ENCODE measurements around the gene KIF16B.
"Not testable (repeated sequence)": the region's sequence is repeated elsewhere in the genome, so short reads cannot be mapped to it uniquely, and the experiment has no call there.

The KIF16B gene, protein sequence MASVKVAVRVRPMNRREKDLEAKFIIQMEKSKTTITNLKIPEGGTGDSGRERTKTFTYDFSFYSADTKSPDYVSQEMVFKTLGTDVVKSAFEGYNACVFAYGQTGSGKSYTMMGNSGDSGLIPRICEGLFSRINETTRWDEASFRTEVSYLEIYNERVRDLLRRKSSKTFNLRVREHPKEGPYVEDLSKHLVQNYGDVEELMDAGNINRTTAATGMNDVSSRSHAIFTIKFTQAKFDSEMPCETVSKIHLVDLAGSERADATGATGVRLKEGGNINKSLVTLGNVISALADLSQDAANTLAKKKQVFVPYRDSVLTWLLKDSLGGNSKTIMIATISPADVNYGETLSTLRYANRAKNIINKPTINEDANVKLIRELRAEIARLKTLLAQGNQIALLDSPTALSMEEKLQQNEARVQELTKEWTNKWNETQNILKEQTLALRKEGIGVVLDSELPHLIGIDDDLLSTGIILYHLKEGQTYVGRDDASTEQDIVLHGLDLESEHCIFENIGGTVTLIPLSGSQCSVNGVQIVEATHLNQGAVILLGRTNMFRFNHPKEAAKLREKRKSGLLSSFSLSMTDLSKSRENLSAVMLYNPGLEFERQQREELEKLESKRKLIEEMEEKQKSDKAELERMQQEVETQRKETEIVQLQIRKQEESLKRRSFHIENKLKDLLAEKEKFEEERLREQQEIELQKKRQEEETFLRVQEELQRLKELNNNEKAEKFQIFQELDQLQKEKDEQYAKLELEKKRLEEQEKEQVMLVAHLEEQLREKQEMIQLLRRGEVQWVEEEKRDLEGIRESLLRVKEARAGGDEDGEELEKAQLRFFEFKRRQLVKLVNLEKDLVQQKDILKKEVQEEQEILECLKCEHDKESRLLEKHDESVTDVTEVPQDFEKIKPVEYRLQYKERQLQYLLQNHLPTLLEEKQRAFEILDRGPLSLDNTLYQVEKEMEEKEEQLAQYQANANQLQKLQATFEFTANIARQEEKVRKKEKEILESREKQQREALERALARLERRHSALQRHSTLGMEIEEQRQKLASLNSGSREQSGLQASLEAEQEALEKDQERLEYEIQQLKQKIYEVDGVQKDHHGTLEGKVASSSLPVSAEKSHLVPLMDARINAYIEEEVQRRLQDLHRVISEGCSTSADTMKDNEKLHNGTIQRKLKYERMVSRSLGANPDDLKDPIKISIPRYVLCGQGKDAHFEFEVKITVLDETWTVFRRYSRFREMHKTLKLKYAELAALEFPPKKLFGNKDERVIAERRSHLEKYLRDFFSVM (N-terminal part only)

GRCh38 chr20:16573001-16573965 is at the start of gene KIF16B:
Gene KIF16B, minus strand, starts transcription at chr20:16573448. Its CDS starts 173 bp downstream, at chr20:16573275.
- FAIRE-seq = no peak

DNA sequence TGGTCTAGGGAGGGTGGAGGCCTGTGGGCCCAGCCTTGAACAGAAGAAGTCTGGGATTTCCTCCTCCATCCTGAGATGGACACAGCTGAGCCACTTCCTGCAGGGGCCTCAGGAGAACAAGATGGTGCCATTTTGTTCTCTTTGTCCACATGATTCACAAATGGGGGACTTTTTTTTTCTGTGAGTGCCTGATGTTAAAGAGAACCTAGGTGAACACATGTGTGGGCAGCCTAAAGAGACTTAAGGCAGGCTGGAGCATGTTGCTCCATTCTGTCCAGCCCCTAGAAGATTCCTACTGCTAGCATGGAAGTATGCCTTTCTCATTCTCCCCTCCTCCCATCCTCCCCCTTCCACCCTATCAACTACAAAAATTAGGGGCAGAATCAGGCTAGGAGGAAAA is 49.3 kb upstream of the KIF16B start:
- no peak for FAIRE-seq

DNA sequence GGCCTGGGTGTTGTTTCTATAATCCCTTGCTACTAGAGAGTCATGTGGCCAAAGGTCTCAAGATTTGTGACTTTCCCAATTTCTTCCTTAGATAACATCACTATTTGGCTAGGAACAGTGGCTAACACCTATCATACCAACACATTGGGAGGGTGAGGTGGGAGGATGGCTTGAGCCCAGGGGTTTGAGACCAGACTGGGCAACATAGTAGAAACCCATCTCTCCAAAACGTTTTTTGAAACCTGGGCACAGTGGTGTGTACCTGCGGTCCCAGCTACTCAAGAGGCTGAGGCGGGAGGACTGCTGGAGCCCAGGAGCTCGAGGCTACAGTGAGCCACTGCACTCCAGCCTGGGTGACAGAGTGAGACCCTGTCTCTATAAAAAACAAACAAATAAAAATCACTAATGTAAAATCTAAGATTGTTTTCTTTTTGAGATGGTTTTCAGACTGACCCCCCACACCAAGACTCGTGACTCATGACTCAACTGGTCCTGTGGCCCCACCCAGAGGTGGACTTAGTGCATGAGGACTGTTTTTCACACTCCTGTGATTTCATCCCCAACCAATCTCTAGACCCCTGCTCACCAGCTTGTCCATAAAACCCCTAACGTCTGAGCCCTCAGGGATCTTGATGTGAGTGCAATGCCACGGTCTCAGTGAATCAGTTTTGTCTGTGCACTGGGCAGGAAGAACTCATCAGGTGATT is 48.3 kb upstream of the KIF16B start:
- no peak for FAIRE-seq

DNA sequence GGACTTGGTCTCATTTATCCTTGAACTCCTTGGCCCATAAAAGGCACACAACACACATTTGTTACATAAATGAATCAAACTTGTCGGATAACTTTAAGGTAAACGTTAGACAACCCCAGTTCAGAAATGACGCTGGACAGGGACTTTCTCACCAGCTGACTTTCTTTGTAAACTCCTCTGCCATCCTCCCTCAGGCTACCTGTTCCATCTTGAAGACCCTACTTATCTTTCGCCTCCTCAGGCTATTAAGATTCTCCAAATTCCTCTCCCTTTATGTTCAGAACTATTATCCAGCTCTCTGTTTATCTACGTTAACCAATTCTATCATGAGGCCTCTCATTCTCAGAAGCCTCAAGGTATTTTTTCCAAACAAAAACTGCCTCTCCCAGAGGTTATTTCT is 47.7 kb upstream of the KIF16B start:
- no peak for FAIRE-seq

- no peak for FAIRE-seq
Measured at GRCh38 chr20:16619953-16620352, 46.7 kb upstream of the KIF16B start.

DNA sequence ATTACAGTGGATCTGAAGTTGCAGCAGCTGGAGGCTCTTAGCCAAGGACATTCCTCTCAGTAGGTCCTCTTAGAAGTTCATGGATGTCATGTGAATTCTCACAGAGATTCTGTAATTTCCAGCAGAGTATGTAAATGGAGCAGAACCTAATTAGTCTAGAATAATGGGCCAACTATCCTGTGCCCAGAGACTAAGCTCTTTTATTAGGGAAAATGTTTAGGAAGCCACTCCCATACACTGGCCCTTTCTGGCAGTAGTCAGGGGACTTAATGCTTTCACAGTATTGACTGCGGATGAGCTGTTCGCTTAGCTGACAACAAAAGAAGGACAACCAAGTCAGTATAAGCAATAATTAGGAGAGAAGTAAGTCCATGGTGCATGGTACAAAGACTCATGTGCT is 43.8 kb upstream of the KIF16B start:
- no peak for FAIRE-seq

GRCh38 chr20:16616317-16616716 is 43.1 kb upstream of the KIF16B start:
- no peak for FAIRE-seq

- no peak for FAIRE-seq
Measured at GRCh38 chr20:16615199-16615598, 42.0 kb upstream of the KIF16B start.

DNA sequence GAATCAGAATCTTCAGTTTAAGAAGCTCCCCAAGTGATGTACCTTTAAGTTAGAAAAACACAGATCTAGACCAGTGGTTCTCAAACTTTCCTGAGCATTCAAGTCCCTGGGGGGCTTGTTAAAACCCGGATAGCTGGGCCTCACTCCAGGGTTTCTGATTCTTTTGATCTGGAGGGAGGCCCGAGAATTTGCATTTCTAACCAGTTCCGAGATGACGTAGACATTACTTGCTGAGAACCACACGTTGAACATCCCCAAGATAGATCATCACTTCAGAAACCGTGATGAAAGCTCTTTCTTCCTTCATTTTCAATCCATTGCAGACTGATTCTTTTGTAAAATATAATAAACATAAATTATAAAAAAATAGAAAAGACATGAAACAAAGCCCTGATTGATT is 40.7 kb upstream of the KIF16B start:
- FAIRE-seq = no peak

DNA sequence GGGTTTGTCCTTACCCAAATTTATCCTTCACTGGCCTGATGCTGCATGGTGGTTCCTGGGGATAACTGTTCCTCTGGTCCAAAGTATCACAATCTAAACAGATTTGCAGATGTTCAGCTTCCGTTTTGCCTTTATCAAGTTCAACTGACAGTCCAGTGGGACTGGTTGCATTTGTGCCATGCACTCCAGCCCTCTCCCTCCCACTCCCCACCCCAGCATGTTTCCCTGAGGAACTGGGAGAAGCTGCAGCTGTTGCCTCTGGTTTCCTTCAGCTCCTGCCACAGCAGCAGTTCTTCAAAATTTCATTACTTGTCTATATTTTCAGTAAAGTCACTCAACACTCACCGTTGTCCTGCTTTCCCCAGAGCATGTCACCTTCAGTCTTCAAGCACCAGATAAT is 39.5 kb upstream of the KIF16B start:
- no peak for FAIRE-seq

- no peak for FAIRE-seq
Measured at GRCh38 chr20:16611817-16612216, 38.6 kb upstream of the KIF16B start.

GRCh38 chr20:16609066-16609465 is 35.8 kb upstream of the KIF16B start:
- FAIRE-seq = no peak

DNA sequence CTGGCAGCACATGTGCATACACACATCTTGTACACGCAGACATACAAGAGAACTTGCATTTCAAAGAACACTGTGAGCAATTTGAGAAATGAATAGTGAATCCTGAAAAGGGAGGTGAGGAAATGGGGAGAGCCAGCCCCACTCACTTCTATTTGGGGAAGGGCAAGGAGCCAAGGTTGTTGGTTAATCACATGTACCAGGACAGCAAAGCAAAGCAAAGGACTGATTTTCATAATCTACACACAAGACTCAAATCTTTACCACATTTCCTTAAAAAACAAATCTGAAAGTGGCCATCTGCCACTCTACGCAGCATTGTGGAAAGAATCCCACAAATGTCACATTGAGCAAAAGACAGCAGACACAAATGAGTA is 35.0 kb upstream of the KIF16B start:
- no peak for FAIRE-seq

DNA sequence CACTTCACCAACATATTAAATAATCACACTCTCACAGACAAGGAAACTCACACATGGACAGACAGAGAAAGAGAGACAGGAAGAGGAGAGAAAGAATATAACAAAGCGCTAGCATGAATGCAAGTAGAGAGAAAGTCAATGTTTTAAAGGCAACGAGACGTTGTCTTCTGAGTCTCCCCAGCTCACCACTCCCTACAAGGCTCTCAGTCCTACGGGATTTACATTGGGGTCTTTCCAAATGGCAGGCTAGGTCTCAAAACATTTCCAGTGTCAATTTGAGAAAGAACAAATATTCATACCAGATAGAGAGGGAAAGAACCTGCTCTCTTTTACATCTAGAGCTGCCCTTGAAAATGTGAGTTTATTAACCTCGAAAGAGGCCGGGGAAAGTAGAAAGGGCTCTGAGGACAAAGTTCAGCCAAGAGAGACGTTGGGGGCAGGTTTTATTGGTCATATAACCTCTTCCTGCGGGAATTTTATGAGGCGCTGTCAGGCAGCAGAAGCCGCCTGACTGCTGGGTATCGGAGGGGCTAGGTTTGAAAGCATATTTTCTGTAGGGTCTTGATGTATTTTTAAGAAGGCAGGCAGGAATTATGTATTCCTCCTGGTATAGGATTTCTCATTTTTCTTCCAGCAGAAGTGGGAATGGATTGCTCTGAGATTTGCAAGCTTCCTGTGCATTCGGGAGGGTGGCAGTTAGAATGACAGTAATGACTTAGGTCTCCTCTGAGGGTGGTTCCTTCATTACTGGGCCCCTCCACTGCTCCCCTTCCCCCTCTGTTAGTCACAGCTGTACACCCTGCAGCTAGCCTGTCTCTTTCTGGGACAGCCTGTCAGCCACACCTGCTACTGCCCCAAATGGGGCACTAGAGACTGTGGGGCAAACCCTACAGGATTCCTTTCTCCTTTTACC is 34.4 kb upstream of the KIF16B start:
- FAIRE-seq = no peak

- no peak for FAIRE-seq
Measured at GRCh38 chr20:16606468-16607070, 33.3 kb upstream of the KIF16B start.

- FAIRE-seq = no peak
Measured at GRCh38 chr20:16601047-16601446, 27.8 kb upstream of the KIF16B start.

DNA sequence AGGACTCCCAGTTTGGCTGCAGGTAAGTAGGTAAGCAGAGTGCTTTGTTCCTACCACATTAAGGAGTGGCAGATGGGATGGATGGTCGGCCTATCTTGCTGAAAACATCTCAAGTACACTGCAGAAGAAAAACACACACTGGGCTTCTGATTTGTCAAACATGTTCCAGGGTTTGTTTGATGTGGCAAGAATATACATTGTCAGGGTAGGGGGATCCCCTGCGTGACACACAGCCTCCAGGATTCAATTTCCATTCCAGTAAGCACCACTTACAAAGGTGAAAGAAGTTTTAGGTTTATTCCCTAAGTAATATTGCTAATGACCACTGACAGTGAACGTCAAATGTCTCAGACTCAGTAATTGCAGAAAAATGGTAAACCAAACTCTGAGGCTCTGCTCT is 26.0 kb upstream of the KIF16B start:
- no peak for FAIRE-seq

DNA sequence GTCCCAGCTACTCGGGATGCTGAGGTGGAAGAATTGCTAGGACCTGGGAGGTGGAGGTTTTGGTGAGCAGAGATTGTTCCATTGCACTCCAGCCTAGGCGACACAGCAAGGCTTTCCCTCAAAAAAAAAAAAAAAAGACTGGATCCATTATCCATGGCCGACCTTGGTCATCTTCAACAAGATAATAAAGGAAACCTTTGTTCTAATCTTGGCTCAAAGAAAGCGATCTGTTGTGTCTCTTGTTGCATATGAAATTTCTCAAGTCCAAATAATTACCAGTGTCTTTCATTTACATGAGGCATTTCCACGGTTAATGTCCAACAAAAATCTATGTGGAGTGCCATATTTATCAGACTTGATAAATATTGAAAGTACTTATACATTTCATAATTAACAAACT is 23.7 kb upstream of the KIF16B start:
- FAIRE-seq = no peak

- not testable (repeated sequence) for FAIRE-seq
Measured at GRCh38 chr20:16596404-16596803, 23.2 kb upstream of the KIF16B start.

- FAIRE-seq = no peak
Measured at GRCh38 chr20:16595376-16595775, 22.1 kb upstream of the KIF16B start.
